Activated CD4-positive, alpha-beta memory T cell treated with anti-CD3 and anti-CD28 coated beads for 36 hours (primary cell): Measurements from ENCODE around the gene NME3. TPM values are rescaled to one million over a fixed set of nuclear protein-coding genes. Genes with fewer than 3 reads are reported as not detected.

Experiments
- CTCF ChIA-PET: fragments of 350-600 bp; sonication (Branson Sonifier 250); formaldehyde crosslinking; loops from one replicate; lab custom pipeline; 2021; ENCODE audit warnings: antibody characterized with exemption, inconsistent platforms; lab: Charles Lee
- POLR2A ChIA-PET: fragments of 350-600 bp; sonication (Branson Sonifier 250); formaldehyde crosslinking; loops from one replicate; lab custom pipeline; 2021; ENCODE audit warnings: antibody characterized with exemption; lab: Charles Lee
- DNase-seq: peaks from one replicate; pipeline ENCODE4 v3.0.0-alpha.2; 2020
- H3K27ac Mint-ChIP-seq: one replicate; pipeline ENCODE4 v1.8.0; 2021; ENCODE audit warnings: mixed read lengths
- H3K27me3 Mint-ChIP-seq: one replicate; pipeline ENCODE4 v1.8.0; 2021; ENCODE audit warnings: mixed read lengths
- H3K36me3 Mint-ChIP-seq: one replicate; pipeline ENCODE4 v1.8.0; 2021; ENCODE audit warnings: mixed read lengths
- H3K4me1 Mint-ChIP-seq: one replicate; pipeline ENCODE4 v1.8.0; 2021; ENCODE audit warnings: low read depth, mixed read lengths
- H3K4me3 Mint-ChIP-seq: one replicate; pipeline ENCODE4 v1.8.0; 2021; ENCODE audit warnings: mild to moderate bottlenecking, mixed read lengths
- H3K9me3 Mint-ChIP-seq: one replicate; pipeline ENCODE4 v1.8.0; 2021; ENCODE audit warnings: mixed read lengths
- intact Hi-C: fragments of 100-400 bp; cut with micrococcal nuclease; formaldehyde crosslinking; loops from one replicate; pipeline ENCODE4 v1.15.1; 2023
- total RNA-seq, 2 experiments: library from RNA; stranded (reverse); gene quantifications; one replicate each; pipeline ENCODE4 v1.2.3, GENCODE V29; 2021

The NME3 gene
- total RNA-seq, 2 experiments from 2014 or later, result 53.0 to 53.1 TPM

DNA sequence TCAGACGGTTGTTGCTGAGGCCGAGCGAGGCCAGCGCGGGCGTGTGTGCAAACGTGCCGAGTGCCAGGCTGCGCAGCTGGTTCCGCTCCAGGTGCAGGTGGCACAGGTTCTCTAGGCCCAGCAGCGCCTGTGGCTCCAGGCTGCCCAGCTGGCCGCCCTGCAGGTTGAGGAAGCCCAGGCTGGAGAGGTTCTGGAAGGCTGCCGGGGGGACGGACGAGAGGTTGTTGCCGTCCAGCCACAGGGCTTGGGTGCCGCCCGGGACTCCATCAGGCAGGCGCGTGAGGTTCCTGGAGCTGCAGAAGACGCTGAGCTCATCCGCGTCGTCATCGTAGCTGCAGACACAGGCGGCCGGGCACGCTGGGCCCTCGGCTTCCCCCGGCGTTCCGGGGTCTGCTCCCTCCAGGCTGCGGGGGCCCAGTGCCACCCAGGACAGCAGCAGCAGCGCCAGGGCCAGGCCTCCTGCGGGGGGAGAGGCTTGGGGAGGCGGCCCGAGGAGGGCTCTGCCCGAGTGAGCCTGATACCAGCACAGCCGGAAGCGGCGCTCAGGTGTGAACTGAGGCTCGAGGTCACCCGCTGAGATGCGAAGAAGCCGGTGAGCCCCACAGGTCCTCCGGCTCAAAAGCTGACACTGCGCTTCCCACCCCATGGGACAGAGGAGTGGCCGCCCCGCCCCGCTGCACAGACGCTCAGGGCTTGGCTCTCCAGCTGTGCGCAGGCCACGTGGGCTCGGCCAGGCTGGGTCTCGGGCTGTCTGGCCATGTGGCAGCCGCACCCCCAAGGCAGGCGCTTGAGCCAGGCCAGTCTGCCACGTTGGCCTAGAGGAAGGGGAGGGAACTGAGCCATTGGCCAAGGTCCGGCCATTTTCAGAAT lies 20.8 kb upstream of the NME3 start:
- no peak overlapping the region for H3K27ac Mint-ChIP-seq
- peaks cover 6% of the 10 kb centered on the region for H3K36me3 Mint-ChIP-seq
- H3K4me3 Mint-ChIP-seq, result no peak overlapping the region
- H3K27me3 Mint-ChIP-seq, result no peaks in the 10 kb centered on the region
- DNase-seq, result no peak
- ChIA-PET CTCF (no interaction called here), POLR2A (interaction anchor here (0.6 to 1.2 kb wide), 2 partner anchors 12 to 224 kb away, joined by 3 read pairs; no protein-coding TSS in a partner anchor)
- H3K4me1 Mint-ChIP-seq, result no peaks in the 10 kb centered on the region
- intact Hi-C loops, result no loop called here
- H3K9me3 Mint-ChIP-seq, result peaks cover 2% of the 10 kb centered on the region

DNA sequence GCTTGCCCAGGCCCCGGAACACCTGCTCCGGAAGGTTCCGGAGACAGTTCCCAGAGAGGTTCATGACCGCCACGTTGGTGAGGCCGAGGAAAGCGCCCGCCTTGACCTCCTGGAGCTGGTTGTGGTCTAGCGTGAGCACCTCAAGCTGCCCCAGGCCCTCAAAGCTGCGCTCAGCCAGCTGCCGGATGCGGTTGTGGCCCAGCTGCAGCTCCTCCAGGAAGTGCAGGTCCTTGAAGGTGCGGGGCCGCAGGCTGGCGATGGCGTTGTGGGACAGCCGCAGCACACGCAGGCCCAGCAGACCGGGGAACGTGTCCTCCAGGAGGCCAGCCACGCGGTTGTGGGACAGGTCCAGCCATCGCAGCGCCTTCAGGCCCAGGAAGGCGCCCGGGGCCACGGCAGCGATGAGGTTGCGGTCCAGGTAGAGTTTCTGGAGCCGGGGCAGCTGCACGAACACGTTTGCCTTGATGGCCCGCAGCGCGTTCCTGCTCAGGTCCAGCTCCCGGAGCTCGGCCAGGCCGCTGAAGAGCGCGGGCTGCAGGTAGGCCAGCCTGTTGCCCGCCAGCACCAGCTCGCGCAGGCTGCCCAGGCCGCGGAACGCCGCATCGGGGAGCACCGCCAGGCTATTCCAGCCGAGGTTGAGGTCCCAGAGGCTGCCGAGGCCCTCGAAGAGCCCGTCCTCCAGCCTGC lies 20.1 kb upstream of the NME3 start:
- Mint-ChIP-seq H3K27me3 (no peaks in the 10 kb centered on the region), H3K4me1 (no peaks in the 10 kb centered on the region), H3K27ac (no peak overlapping the region), H3K4me3 (no peak overlapping the region), H3K36me3 (peaks cover 5% of the 10 kb centered on the region), H3K9me3 (no peaks in the 10 kb centered on the region)
- ChIA-PET CTCF (no interaction called here), POLR2A (no interaction called here)
- no peak for DNase-seq
- intact Hi-C loops, result no loop called here

- peaks cover 5% of the 10 kb centered on the region for H3K36me3 Mint-ChIP-seq
- H3K9me3 Mint-ChIP-seq, result no peaks in the 10 kb centered on the region
- H3K27ac Mint-ChIP-seq, result no peak overlapping the region
- intact Hi-C loops, result no loop called here
- no peak overlapping the region for H3K4me3 Mint-ChIP-seq
- no peaks in the 10 kb centered on the region for H3K27me3 Mint-ChIP-seq
- CTCF ChIA-PET, result no interaction called here
- DNase-seq, result no peak
- H3K4me1 Mint-ChIP-seq, result no peaks in the 10 kb centered on the region
- POLR2A ChIA-PET, result no interaction called here
These were observed 19.4 kb upstream of the NME3 start for GRCh38 chr16:1790611-1791255.

GRCh38 chr16:1790261-1790610 lies 18.9 kb upstream of the NME3 start:
- Mint-ChIP-seq H3K9me3 (no peaks in the 10 kb centered on the region), H3K27me3 (no peaks in the 10 kb centered on the region), H3K4me1 (peaks cover 2% of the 10 kb centered on the region), H3K36me3 (peaks cover 5% of the 10 kb centered on the region), H3K27ac (no peak overlapping the region), H3K4me3 (no peak overlapping the region)
- intact Hi-C loops, result no loop called here
- ChIA-PET CTCF (no interaction called here), POLR2A (no interaction called here)
- DNase-seq, result no peak

- Mint-ChIP-seq H3K27ac (no peak overlapping the region), H3K4me1 (peaks cover 5% of the 10 kb centered on the region), H3K9me3 (no peaks in the 10 kb centered on the region), H3K36me3 (peaks cover 5% of the 10 kb centered on the region), H3K27me3 (no peaks in the 10 kb centered on the region), H3K4me3 (no peak overlapping the region)
- ChIA-PET POLR2A (no interaction called here), CTCF (no interaction called here)
- intact Hi-C loops, result no loop called here
- DNase-seq, result no peak
These were observed 18.3 kb upstream of the NME3 start for GRCh38 chr16:1789643-1790045.

- Mint-ChIP-seq H3K36me3 (peaks cover 5% of the 10 kb centered on the region), H3K27me3 (no peaks in the 10 kb centered on the region), H3K4me1 (peaks cover 8% of the 10 kb centered on the region), H3K9me3 (no peaks in the 10 kb centered on the region), H3K4me3 (no peak overlapping the region), H3K27ac (no peak overlapping the region)
- DNase-seq, result no peak
- ChIA-PET POLR2A (no interaction called here), CTCF (no interaction called here)
- intact Hi-C loops, result no loop called here
These were observed 17.4 kb upstream of the NME3 start for GRCh38 chr16:1788708-1789100.

DNA sequence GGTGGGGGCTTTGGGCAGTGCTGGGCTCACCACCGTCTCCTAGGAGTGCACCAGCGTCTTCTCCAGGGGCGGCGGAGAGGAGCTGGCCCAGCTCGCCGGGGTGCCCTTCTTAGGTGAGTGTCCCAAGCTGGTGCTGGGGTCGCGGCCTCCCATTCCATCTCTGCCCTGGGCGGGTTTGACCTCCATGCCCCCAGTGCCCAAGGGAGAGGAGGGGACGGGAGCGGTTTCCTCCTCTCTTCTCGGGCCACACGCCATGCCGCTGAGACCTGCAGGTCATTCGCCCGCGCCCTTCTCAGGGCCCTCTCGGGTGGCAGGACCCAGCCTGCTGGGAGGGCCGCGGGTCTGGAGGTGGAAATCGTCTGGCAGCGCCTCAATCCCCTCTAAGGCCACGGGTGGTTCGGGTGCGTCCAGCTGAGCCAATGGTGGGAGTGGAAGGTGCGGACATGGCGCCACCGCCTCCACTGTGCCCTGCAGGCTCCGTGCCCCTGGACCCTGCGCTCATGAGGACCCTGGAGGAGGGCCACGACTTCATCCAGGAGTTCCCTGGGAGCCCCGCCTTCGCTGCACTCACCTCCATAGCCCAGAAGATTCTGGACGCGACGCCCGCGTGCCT lies 16.9 kb upstream of the NME3 start:
- Mint-ChIP-seq H3K4me1 (peaks cover 11% of the 10 kb centered on the region), H3K27ac (no peak overlapping the region), H3K4me3 (no peak overlapping the region), H3K27me3 (no peaks in the 10 kb centered on the region), H3K9me3 (no peaks in the 10 kb centered on the region), H3K36me3 (peaks cover 8% of the 10 kb centered on the region)
- ChIA-PET POLR2A (no interaction called here), CTCF (no interaction called here)
- DNase-seq, result no peak
- intact Hi-C loops, result no loop called here

DNA sequence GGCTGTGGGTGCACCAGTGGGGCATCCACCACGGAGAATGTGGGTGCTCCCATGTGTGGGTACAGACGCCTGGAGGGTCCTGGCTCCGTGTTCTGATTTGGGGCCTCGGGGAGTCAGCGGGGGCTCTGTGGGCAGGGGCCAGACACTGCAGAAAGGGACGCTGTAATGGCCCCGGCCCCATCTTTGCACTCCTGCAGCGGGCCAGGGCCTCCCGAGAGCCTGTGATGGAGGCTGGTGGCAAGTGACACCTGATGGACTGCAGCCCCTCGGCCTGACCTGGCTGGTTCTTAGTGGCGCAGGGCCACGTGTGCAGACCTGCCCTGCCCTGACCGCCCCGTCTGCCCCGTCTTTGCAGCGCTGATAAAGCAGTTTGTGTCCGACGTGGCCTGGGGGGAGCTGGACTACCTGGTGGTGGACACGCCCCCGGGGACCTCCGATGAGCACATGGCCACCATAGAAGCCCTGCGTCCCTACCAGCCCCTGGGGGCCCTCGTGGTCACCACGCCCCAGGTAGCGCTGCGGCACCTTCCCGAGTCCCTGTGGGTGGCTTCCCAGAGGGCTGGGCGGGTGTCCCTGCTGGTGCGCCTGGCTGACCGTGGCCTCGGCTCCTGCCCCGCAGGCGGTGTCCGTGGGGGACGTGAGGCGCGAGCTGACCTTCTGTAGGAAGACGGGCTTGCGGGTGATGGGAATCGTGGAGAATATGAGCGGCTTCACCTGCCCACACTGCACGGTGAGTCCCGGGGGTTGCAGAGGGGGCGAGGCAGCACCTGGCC lies 16.2 kb upstream of the NME3 start:
- DNase-seq, result peak; percentile 8
- Mint-ChIP-seq H3K4me1 (peaks cover 12% of the 10 kb centered on the region), H3K27ac (no peak overlapping the region), H3K4me3 (no peak overlapping the region), H3K9me3 (no peaks in the 10 kb centered on the region), H3K36me3 (peaks cover 8% of the 10 kb centered on the region), H3K27me3 (no peaks in the 10 kb centered on the region)
- ChIA-PET POLR2A (no interaction called here), CTCF (no interaction called here)
- intact Hi-C loops, result no loop called here

- DNase-seq, result no peak
- intact Hi-C loops, result no loop called here
- H3K36me3 Mint-ChIP-seq, result peaks cover 8% of the 10 kb centered on the region
- H3K4me1 Mint-ChIP-seq, result peaks cover 12% of the 10 kb centered on the region
- no peaks in the 10 kb centered on the region for H3K9me3 Mint-ChIP-seq
- no peak overlapping the region for H3K27ac Mint-ChIP-seq
- CTCF ChIA-PET, result no interaction called here
- H3K4me3 Mint-ChIP-seq, result no peak overlapping the region
- no peaks in the 10 kb centered on the region for H3K27me3 Mint-ChIP-seq
- POLR2A ChIA-PET, result no interaction called here
These were observed 15.6 kb upstream of the NME3 start for GRCh38 chr16:1787056-1787321.

DNA sequence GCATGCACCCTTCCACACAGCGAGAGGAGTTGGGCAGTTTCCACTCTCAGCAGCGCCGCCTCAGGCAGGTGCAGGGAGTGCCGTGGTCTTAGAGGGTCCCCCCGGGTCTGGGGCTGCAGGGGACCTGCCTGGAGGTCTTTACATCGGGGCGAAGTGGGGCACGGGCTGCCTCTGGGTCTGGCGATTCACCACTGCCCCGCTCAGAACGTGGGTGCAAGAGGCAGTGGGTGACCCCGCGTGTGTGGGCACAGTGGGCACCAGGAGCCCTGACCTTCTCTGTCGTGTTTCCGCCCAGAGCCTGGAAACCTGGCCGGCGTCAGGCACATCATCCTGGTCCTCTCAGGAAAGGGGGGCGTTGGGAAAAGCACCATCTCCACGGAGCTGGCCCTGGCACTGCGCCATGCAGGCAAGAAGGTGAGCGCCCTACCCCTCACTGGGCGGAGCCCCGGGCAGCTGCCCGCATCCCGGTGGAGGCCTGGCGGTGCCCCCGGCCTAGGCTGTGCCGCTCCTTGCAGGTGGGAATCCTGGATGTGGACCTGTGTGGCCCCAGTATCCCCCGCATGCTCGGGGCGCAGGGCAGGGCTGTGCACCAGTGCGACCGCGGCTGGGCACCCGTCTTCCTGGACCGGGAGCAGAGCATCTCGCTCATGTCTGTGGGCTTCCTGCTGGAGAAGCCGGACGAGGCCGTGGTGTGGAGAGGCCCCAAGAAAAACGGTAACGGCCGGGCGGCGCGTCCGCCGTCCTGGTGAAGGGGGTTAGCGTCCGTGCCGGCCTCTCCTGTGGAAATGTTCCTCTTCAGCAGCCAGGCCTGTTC lies 15.1 kb upstream of the NME3 start:
- POLR2A ChIA-PET, result no interaction called here
- intact Hi-C loops, result no loop called here
- no peak overlapping the region for H3K27ac Mint-ChIP-seq
- peaks cover 16% of the 10 kb centered on the region for H3K4me1 Mint-ChIP-seq
- H3K9me3 Mint-ChIP-seq, result no peaks in the 10 kb centered on the region
- CTCF ChIA-PET, result no interaction called here
- no peak for DNase-seq
- H3K27me3 Mint-ChIP-seq, result no peaks in the 10 kb centered on the region
- no peak overlapping the region for H3K4me3 Mint-ChIP-seq
- peaks cover 8% of the 10 kb centered on the region for H3K36me3 Mint-ChIP-seq

- H3K27me3 Mint-ChIP-seq, result no peaks in the 10 kb centered on the region
- POLR2A ChIA-PET, result no interaction called here
These were observed 14.5 kb upstream of the NME3 start for GRCh38 chr16:1785846-1786170.

More at GRCh38 chr16:1785846-1786170, 14.5 kb upstream of the NME3 start:
- no peak overlapping the region for H3K4me3 Mint-ChIP-seq
- intact Hi-C loops, result no loop called here
- H3K36me3 Mint-ChIP-seq, result peaks cover 8% of the 10 kb centered on the region
- DNase-seq, result no peak
- H3K4me1 Mint-ChIP-seq, result peaks cover 20% of the 10 kb centered on the region
- CTCF ChIA-PET, result no interaction called here
- no peaks in the 10 kb centered on the region for H3K9me3 Mint-ChIP-seq
- no peak overlapping the region for H3K27ac Mint-ChIP-seq
